ENCODE data around the gene OAF.

OAF gene

GRCh38 chr11:120168960-120169681 is 41.7 kb upstream of the OAF start:
- no peak overlapping the region for H2AFZ ChIP-seq (ENCODE audit: low read depth, low read length)
- no peak overlapping the region for H3K4me2 ChIP-seq (ENCODE audit: insufficient read depth, low read length)
- TF ChIP-seq CTCF (IDR thresholded peaks at IDR 0.05; ENCODE audit: borderline replicate concordance, extremely low read depth, low read length, poor library complexity, severe bottlenecking) (no peak), EZH2 (IDR thresholded peaks at IDR 0.05; ENCODE audit: borderline replicate concordance, low read depth, low read length, severe bottlenecking) (no peak)
- peaks cover 7% of the 10 kb centered on the region; the same call in 1 of the 2 replicates for H4K20me1 ChIP-seq (ENCODE audit: insufficient read depth, low read length)
- no peak overlapping the region for H3K27ac ChIP-seq (ENCODE audit: low read length)
- no peak for DNase-seq
- H3K36me3 ChIP-seq (ENCODE audit: insufficient read depth, low read length): no peaks in the 10 kb centered on the region
- no peaks in the 10 kb centered on the region for H3K79me2 ChIP-seq (ENCODE audit: insufficient read depth, low read length)
- H3K27me3 ChIP-seq (ENCODE audit: insufficient read depth, low read length, poor library complexity): peaks cover 18% of the 10 kb centered on the region
- no peaks in the 10 kb centered on the region for H3K4me1 ChIP-seq (ENCODE audit: insufficient read depth, low read length)
- no peaks in the 10 kb centered on the region for H3K9me3 ChIP-seq (ENCODE audit: insufficient read depth, low read length, severe bottlenecking)
- H3K9ac ChIP-seq (ENCODE audit: low read depth, low read length): no peak overlapping the region
- no peak for ATAC-seq (ENCODE audit: insufficient read depth, low read depth)
- H3K4me3 ChIP-seq (ENCODE audit: low read depth in 1 of 2, low read length in 2 of 2): no peak overlapping the region

GRCh38 chr11:120169981-120170698 is 40.7 kb upstream of the OAF start:
- no peak overlapping the region for H3K9ac ChIP-seq (ENCODE audit: low read depth, low read length)
- no peaks in the 10 kb centered on the region for H3K36me3 ChIP-seq (ENCODE audit: insufficient read depth, low read length)
- TF ChIP-seq CTCF (IDR thresholded peaks at IDR 0.05; ENCODE audit: borderline replicate concordance, extremely low read depth, low read length, poor library complexity, severe bottlenecking): no peak
- TF ChIP-seq EZH2 (IDR thresholded peaks at IDR 0.05; ENCODE audit: borderline replicate concordance, low read depth, low read length, severe bottlenecking): no peak
- H3K4me3 ChIP-seq (ENCODE audit: low read depth in 1 of 2, low read length in 2 of 2): no peak overlapping the region
- no peak overlapping the region for H3K4me2 ChIP-seq (ENCODE audit: insufficient read depth, low read length)
- no peaks in the 10 kb centered on the region for H3K9me3 ChIP-seq (ENCODE audit: insufficient read depth, low read length, severe bottlenecking)
- no peak overlapping the region for H3K27ac ChIP-seq (ENCODE audit: low read length)
- no peaks in the 10 kb centered on the region for H3K79me2 ChIP-seq (ENCODE audit: insufficient read depth, low read length)
- H3K4me1 ChIP-seq (ENCODE audit: insufficient read depth, low read length): no peaks in the 10 kb centered on the region
- ATAC-seq (ENCODE audit: insufficient read depth, low read depth): no peak
- H4K20me1 ChIP-seq (ENCODE audit: insufficient read depth, low read length): peaks cover 7% of the 10 kb centered on the region; the same call in 1 of the 2 replicates
- peaks cover 25% of the 10 kb centered on the region for H3K27me3 ChIP-seq (ENCODE audit: insufficient read depth, low read length, poor library complexity)
- no peak for DNase-seq
- H2AFZ ChIP-seq (ENCODE audit: low read depth, low read length): no peak overlapping the region

- DNase-seq: no peak
Observed at GRCh38 chr11:120170741-120171261, 40.0 kb upstream of the OAF start.

More at GRCh38 chr11:120170741-120171261, 40.0 kb upstream of the OAF start:
- H2AFZ ChIP-seq (ENCODE audit: low read depth, low read length): no peak overlapping the region
- H3K36me3 ChIP-seq (ENCODE audit: insufficient read depth, low read length): no peaks in the 10 kb centered on the region
- H3K4me2 ChIP-seq (ENCODE audit: insufficient read depth, low read length): no peak overlapping the region
- ATAC-seq (ENCODE audit: insufficient read depth, low read depth): no peak
- H3K4me3 ChIP-seq (ENCODE audit: low read depth in 1 of 2, low read length in 2 of 2): no peak overlapping the region
- no peak for TF ChIP-seq EZH2 (IDR thresholded peaks at IDR 0.05; ENCODE audit: borderline replicate concordance, low read depth, low read length, severe bottlenecking)
- TF ChIP-seq CTCF (IDR thresholded peaks at IDR 0.05; ENCODE audit: borderline replicate concordance, extremely low read depth, low read length, poor library complexity, severe bottlenecking): no peak
- no peaks in the 10 kb centered on the region for H3K4me1 ChIP-seq (ENCODE audit: insufficient read depth, low read length)
- H3K9me3 ChIP-seq (ENCODE audit: insufficient read depth, low read length, severe bottlenecking): no peaks in the 10 kb centered on the region
- H3K79me2 ChIP-seq (ENCODE audit: insufficient read depth, low read length): no peaks in the 10 kb centered on the region
- no peak overlapping the region for H3K27ac ChIP-seq (ENCODE audit: low read length)
- no peak overlapping the region for H3K9ac ChIP-seq (ENCODE audit: low read depth, low read length)
- peaks cover 31% of the 10 kb centered on the region for H3K27me3 ChIP-seq (ENCODE audit: insufficient read depth, low read length, poor library complexity)
- H4K20me1 ChIP-seq (ENCODE audit: insufficient read depth, low read length): peaks cover 7% of the 10 kb centered on the region; the same call in 1 of the 2 replicates

Measured in DND-41 (cell line).